ENCODE results near the gene SLC22A14.

The SLC22A14 gene

GRCh38 chr3:38347421-38348200 is 65.5 kb downstream of the SLC22A14 start:
- no peak for DNase-seq

GRCh38 chr3:38348903-38349302 is 66.8 kb downstream of the SLC22A14 start:
- DNase-seq: no peak

GRCh38 chr3:38349684-38350359 is 67.7 kb downstream of the SLC22A14 start:
- DNase-seq: no peak

- DNase-seq: no peak
Observed at GRCh38 chr3:38353151-38353550, 71.1 kb downstream of the SLC22A14 start.

- no peak for DNase-seq
Observed at GRCh38 chr3:38354588-38355330, 72.7 kb downstream of the SLC22A14 start.

GRCh38 chr3:38359038-38359437 is 76.9 kb downstream of the SLC22A14 start:
- no peak for DNase-seq

- no peak for DNase-seq
Observed at GRCh38 chr3:38360345-38360744, 78.3 kb downstream of the SLC22A14 start.

GRCh38 chr3:38361496-38361895 is 79.4 kb downstream of the SLC22A14 start:
- no peak for DNase-seq

GRCh38 chr3:38362825-38363224 is 80.7 kb downstream of the SLC22A14 start:
- no peak for DNase-seq

- DNase-seq: no peak
Observed at GRCh38 chr3:38364721-38365400, 82.8 kb downstream of the SLC22A14 start.

GRCh38 chr3:38365469-38366062 is 83.5 kb downstream of the SLC22A14 start:
- no peak for DNase-seq

- no peak for DNase-seq
Observed at GRCh38 chr3:38366082-38366481, 84.0 kb downstream of the SLC22A14 start.

GRCh38 chr3:38367779-38368178 is 85.7 kb downstream of the SLC22A14 start:
- no peak for DNase-seq
